Astrocyte (in vitro differentiated cells and primary cell): ENCODE results near the gene ZNF804B.

ENCODE experiments used
- EZH2 ChIP-seq: IDR thresholded peaks from 2 replicates; pipeline ENCODE4 v1.6.1; 2012; ENCODE audit warnings: mild to moderate bottlenecking, low read length, inconsistent platforms; ENCODE audit not compliant: insufficient read depth
- TF ChIP-seq, protein P1 (sequence below): IDR thresholded peaks from 2 replicates; pipeline ENCODE4 v1.5.1; 2011; ENCODE audit warnings: low read depth, mild to moderate bottlenecking, inconsistent platforms, low read length, moderate library complexity; ENCODE audit not compliant: insufficient read depth

DNA sequence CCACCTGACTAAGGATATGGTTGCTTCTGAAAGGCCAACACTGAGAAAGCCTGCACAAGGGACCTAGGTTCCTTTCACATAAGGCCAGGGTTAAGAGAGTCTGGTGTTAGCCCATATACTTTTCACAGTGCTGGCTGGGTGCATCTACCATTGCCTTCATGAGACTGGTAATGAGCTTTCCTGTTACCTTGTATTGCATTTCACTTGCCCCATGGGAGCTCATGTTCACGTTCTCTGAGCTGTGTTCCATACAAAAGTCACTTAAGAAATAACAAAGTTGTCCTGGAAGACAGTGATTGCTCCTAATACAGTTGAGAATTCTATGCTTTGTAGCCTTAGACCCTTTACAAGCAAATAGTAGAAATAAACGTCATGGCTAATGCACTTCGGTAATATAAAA lies 373.9 kb downstream of the ZNF804B start:
- TF ChIP-seq, protein P1, sequence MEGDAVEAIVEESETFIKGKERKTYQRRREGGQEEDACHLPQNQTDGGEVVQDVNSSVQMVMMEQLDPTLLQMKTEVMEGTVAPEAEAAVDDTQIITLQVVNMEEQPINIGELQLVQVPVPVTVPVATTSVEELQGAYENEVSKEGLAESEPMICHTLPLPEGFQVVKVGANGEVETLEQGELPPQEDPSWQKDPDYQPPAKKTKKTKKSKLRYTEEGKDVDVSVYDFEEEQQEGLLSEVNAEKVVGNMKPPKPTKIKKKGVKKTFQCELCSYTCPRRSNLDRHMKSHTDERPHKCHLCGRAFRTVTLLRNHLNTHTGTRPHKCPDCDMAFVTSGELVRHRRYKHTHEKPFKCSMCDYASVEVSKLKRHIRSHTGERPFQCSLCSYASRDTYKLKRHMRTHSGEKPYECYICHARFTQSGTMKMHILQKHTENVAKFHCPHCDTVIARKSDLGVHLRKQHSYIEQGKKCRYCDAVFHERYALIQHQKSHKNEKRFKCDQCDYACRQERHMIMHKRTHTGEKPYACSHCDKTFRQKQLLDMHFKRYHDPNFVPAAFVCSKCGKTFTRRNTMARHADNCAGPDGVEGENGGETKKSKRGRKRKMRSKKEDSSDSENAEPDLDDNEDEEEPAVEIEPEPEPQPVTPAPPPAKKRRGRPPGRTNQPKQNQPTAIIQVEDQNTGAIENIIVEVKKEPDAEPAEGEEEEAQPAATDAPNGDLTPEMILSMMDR: no peak
- no peak for TF ChIP-seq EZH2
